PC-3 (cell line): Measurements from ENCODE around the gene BRWD1. TPM values are rescaled to one million over a fixed set of nuclear protein-coding genes. Genes with fewer than 3 reads are reported as not detected.

Experiments
- ATAC-seq: fragments of 200-7000 bp; cut with Tn5 transposase; 2 replicates; pipeline ENCODE4 v1.9.1; 2020; ENCODE audit warnings: mild to moderate bottlenecking, moderate library complexity
- BruUV-seq: library from RNA; stranded (reverse); fragments of 400-500 nt; replicated peaks from 2 replicates; lab custom pipeline; 2021; lab: Mats Ljungman, UMichigan
- CTCF ChIA-PET: fragments of 300-600 bp; sonication (Branson Sonifier 250); formaldehyde crosslinking; loops from one replicate; lab custom pipeline; 2022; ENCODE audit warnings: antibody characterized with exemption; lab: Charles Lee
- POLR2A ChIA-PET: fragments of 300-600 bp; sonication (Branson Sonifier 250); formaldehyde crosslinking; loops from one replicate; lab custom pipeline; 2022; ENCODE audit warnings: antibody characterized with exemption; ENCODE audit not compliant: unreplicated experiment; lab: Charles Lee
- DNase-seq: peaks from one replicate; pipeline ENCODE4 v3.0.0-alpha.2; 2015
- H2AFZ ChIP-seq: fragments of 300-600 bp; sonication (generic); 2 replicates; pipeline ENCODE4 v1.6.0; 2016; ENCODE audit warnings: antibody characterized with exemption, low read length
- H3F3A ChIP-seq: fragments of 300-600 bp; sonication (generic); one replicate; pipeline ENCODE4 v1.6.0; 2017; ENCODE audit warnings: antibody characterized with exemption, low read length, control low read depth, mild to moderate bottlenecking; ENCODE audit not compliant: unreplicated experiment
- H3K27ac ChIP-seq: fragments of 300-600 bp; sonication (generic); 2 replicates; pipeline ENCODE4 v1.5.1; 2016; ENCODE audit warnings: mild to moderate bottlenecking, low read length
- H3K27me3 ChIP-seq: fragments of 300-600 bp; sonication (generic); 2 replicates; pipeline ENCODE4 v1.6.1; 2016; ENCODE audit warnings: low read length, mixed read lengths
- H3K36me3 ChIP-seq: fragments of 300-600 bp; sonication (generic); 2 replicates; pipeline ENCODE4 v1.6.1; 2016; ENCODE audit warnings: low read depth, mixed run types, low read length, mixed read lengths
- H3K4me1 ChIP-seq: fragments of 300-600 bp; sonication (generic); 2 replicates; pipeline ENCODE4 v1.5.1; 2016; ENCODE audit warnings: low read length; ENCODE audit not compliant: insufficient read depth
- H3K4me2 ChIP-seq: fragments of 300-600 bp; sonication (generic); 2 replicates; pipeline ENCODE4 v1.6.0; 2016; ENCODE audit warnings: low read length
- H3K4me3 ChIP-seq: fragments of 300-600 bp; sonication (generic); 2 replicates; pipeline ENCODE4 v1.5.1; 2016; ENCODE audit warnings: mild to moderate bottlenecking, low read length, mixed read lengths
- H3K79me2 ChIP-seq: fragments of 300-600 bp; sonication (generic); 2 replicates; pipeline ENCODE4 v1.6.1; 2017; ENCODE audit warnings: low read length, mixed read lengths
- H3K9ac ChIP-seq: fragments of 300-600 bp; sonication (generic); 2 replicates; pipeline ENCODE4 v1.6.0; 2016; ENCODE audit warnings: mild to moderate bottlenecking, low read length
- H3K9me2 ChIP-seq: fragments of 300-600 bp; sonication (generic); replicated peaks from 2 replicates; pipeline ENCODE4 v1.6.1; 2016; ENCODE audit warnings: mixed run types, low read length, mixed read lengths
- H3K9me3 ChIP-seq: fragments of 300-600 bp; sonication (generic); 2 replicates; pipeline ENCODE4 v1.6.1; 2016; ENCODE audit warnings: low read length, mixed read lengths
- H4K20me1 ChIP-seq: fragments of 300-600 bp; sonication (generic); 2 replicates; pipeline ENCODE4 v1.6.1; 2016; ENCODE audit warnings: low read length, mixed read lengths
- EZH2 ChIP-seq: fragments of 300-600 bp; sonication (generic); IDR thresholded peaks from one replicate; pipeline ENCODE4 v1.6.1; 2017; ENCODE audit warnings: antibody characterized with exemption, mild to moderate bottlenecking, low read length; ENCODE audit not compliant: unreplicated experiment
- EZH2phosphoT487 ChIP-seq: fragments of 300-600 bp; sonication (generic); IDR thresholded peaks from 2 replicates; pipeline ENCODE4 v1.6.1; 2018; ENCODE audit warnings: mild to moderate bottlenecking, antibody characterized with exemption, low read length, borderline replicate concordance
- intact Hi-C: fragments of 100-400 bp; cut with micrococcal nuclease; formaldehyde crosslinking; loops from 2 replicates; pipeline ENCODE4 v1.9.0; 2023
- total RNA-seq: library from RNA; depleted of rRNA; stranded (reverse); fragments of >200 nt; gene quantifications from 2 replicates; pipeline ENCODE4 v1.2.3, GENCODE V29; 2014
- TF ChIP-seq, protein P1 (sequence below): fragments of 300-600 bp; sonication (generic); conservative IDR thresholded peaks from 2 replicates; pipeline ENCODE4 v1.5.1; 2017; ENCODE audit warnings: antibody characterized with exemption, low read depth, mild to moderate bottlenecking, low read length

The BRWD1 gene
- total RNA-seq, 1 experiment from 2014 or later = 29.3 TPM

DNA sequence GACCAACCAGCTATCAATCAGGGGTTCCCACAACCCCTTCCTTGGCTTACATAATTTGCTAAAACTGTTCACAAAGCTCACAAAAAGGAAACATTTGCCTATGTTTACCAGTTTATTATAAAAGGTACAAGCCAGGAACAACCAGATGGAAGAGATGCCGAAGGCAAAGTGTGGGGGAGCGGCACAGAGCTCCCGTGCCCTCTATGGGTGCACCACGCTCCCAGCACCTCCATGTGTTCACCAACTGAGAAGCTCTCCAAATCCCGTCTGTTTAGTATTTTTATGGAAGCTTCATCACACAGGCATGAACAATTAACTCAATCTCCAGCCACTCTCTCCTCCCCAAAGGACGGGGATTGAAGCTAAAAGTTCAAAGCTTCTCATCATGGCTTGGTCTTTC lies 163.1 kb downstream of the BRWD1 start:
- H3K4me3 ChIP-seq = no peak overlapping the region
- no peak overlapping the region for H3K9ac ChIP-seq
- H3K9me3 ChIP-seq = no peaks in the 10 kb centered on the region
- DNase-seq = no peak
- ChIA-PET POLR2A (interaction anchor here (0.5 kb wide), 1 partner anchor 1570 kb away, joined by 5 read pairs; no protein-coding TSS in a partner anchor), CTCF (no interaction called here)
- TF ChIP-seq, protein P1, sequence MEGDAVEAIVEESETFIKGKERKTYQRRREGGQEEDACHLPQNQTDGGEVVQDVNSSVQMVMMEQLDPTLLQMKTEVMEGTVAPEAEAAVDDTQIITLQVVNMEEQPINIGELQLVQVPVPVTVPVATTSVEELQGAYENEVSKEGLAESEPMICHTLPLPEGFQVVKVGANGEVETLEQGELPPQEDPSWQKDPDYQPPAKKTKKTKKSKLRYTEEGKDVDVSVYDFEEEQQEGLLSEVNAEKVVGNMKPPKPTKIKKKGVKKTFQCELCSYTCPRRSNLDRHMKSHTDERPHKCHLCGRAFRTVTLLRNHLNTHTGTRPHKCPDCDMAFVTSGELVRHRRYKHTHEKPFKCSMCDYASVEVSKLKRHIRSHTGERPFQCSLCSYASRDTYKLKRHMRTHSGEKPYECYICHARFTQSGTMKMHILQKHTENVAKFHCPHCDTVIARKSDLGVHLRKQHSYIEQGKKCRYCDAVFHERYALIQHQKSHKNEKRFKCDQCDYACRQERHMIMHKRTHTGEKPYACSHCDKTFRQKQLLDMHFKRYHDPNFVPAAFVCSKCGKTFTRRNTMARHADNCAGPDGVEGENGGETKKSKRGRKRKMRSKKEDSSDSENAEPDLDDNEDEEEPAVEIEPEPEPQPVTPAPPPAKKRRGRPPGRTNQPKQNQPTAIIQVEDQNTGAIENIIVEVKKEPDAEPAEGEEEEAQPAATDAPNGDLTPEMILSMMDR = no peak
- no peak for TF ChIP-seq EZH2
- TF ChIP-seq EZH2phosphoT487 = no peak
- ATAC-seq = no peak
- H3K4me1 ChIP-seq = peaks cover 10% of the 10 kb centered on the region
- intact Hi-C loops = no loop called here
- H3K27ac ChIP-seq = no peak overlapping the region
- H4K20me1 ChIP-seq = no peaks in the 10 kb centered on the region
- no peak overlapping the region for H2AFZ ChIP-seq
- no TSS peak for BruUV-seq
- no peaks in the 10 kb centered on the region for H3K79me2 ChIP-seq
- H3F3A ChIP-seq = no peaks in the 10 kb centered on the region
- no peaks in the 10 kb centered on the region for H3K9me2 ChIP-seq
- H3K36me3 ChIP-seq = no peaks in the 10 kb centered on the region
- H3K27me3 ChIP-seq = no peaks in the 10 kb centered on the region
- H3K4me2 ChIP-seq = no peak overlapping the region

DNA sequence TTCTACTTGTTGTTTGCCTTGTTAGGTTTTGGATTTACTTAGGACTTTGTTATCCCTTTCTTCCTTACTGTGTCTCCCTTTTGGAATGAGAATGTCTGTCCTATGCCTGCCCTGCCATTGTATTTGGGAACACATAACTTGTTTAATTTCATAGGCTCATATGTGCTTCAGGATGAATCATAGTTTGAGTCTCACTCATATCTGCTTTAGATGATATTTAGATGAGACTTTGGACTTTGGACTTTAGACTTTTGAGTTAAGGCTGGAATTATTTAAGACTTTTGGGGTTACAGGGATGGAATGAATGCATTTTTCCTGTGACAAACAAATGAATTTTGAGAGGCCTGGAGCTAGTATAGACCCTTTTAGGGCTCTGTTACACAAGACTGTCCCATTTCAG lies 163.6 kb downstream of the BRWD1 start:
- H3K79me2 ChIP-seq = no peaks in the 10 kb centered on the region
- no peaks in the 10 kb centered on the region for H3K27me3 ChIP-seq
- no peak overlapping the region for H3K27ac ChIP-seq
- H3K9me2 ChIP-seq = no peaks in the 10 kb centered on the region
- H3K4me3 ChIP-seq = no peak overlapping the region
- POLR2A ChIA-PET = interaction anchor here (0.5 kb wide), 1 partner anchor 1569 kb away, joined by 5 read pairs; no protein-coding TSS in a partner anchor
- ATAC-seq (no peak), DNase-seq (no peak)
- CTCF ChIA-PET = no interaction called here
- H3K4me2 ChIP-seq = no peak overlapping the region
- no peaks in the 10 kb centered on the region for H3K36me3 ChIP-seq
- intact Hi-C loops = no loop called here
- TF ChIP-seq EZH2 (no peak), EZH2phosphoT487 (no peak)
- TF ChIP-seq, protein P1 = no peak
- H4K20me1 ChIP-seq = no peaks in the 10 kb centered on the region
- BruUV-seq = no TSS peak
- no peak overlapping the region for H3K9ac ChIP-seq
- H3K4me1 ChIP-seq = peaks cover 10% of the 10 kb centered on the region
- H3K9me3 ChIP-seq = no peaks in the 10 kb centered on the region
- no peak overlapping the region for H2AFZ ChIP-seq
- H3F3A ChIP-seq = no peaks in the 10 kb centered on the region

DNA sequence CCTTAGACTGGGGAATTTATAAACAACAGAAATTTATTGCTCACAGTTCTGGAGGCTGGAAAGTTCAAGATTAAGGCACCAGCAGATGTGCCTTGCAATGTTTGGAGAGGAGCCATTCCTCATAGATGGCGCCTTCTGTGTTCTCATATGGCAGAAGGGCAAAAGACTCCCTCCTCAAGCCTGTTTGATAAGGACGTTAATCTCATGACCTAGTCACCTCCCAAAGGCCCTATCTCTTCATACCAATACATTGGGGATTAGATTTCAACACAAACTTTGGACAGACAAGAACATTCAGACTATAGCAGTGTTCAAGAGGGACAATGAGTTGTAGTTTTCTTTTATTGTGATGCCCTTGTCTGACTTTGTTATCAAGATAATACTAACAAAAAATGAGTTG lies 164.5 kb downstream of the BRWD1 start:
- H3K79me2 ChIP-seq = no peaks in the 10 kb centered on the region
- ChIA-PET POLR2A (no interaction called here), CTCF (no interaction called here)
- H3K9me2 ChIP-seq = no peaks in the 10 kb centered on the region
- ATAC-seq = no peak
- H3K4me2 ChIP-seq = no peak overlapping the region
- H3K9me3 ChIP-seq = no peaks in the 10 kb centered on the region
- H3K36me3 ChIP-seq = no peaks in the 10 kb centered on the region
- no peaks in the 10 kb centered on the region for H4K20me1 ChIP-seq
- H2AFZ ChIP-seq = no peak overlapping the region
- H3K4me3 ChIP-seq = no peak overlapping the region
- no peak for DNase-seq
- intact Hi-C loops = no loop called here
- no peak overlapping the region for H3K27ac ChIP-seq
- TF ChIP-seq, protein P1 = no peak
- no peak for TF ChIP-seq EZH2phosphoT487
- TF ChIP-seq EZH2 = no peak
- BruUV-seq = no TSS peak
- no peaks in the 10 kb centered on the region for H3K27me3 ChIP-seq
- H3F3A ChIP-seq = no peaks in the 10 kb centered on the region
- H3K9ac ChIP-seq = no peak overlapping the region
- peaks cover 6% of the 10 kb centered on the region for H3K4me1 ChIP-seq
